Measurements from ENCODE around the gene HJURP. TPM values are rescaled to one million over a fixed set of nuclear protein-coding genes. Genes with fewer than 3 reads are reported as not detected.
A peak's percentile ranks its signal among the peaks of the same experiment; 100 is the strongest.
"Not testable (repeated sequence)": the region's sequence is repeated elsewhere in the genome, so short reads cannot be mapped to it uniquely, and the experiment has no call there.

The HJURP gene
- total RNA-seq, 6 donors from 2014 or later: 0.98 to 3.2 (median 1.3) TPM; not detected in 1

- Histone ChIP-seq H3K27me3 (no peaks in the 10 kb centered on the region), H3K4me1 (no peaks in the 10 kb centered on the region), H3K27ac (no peak overlapping the region), H3K36me3 (no peaks in the 10 kb centered on the region), H3K4me3 (no peak overlapping the region), H3K9me3 (peaks cover 5 to 15% (median 8%) of the 10 kb centered on the region in 4 donors)
- TF ChIP-seq CTCF (IDR thresholded peaks at IDR 0.05) (no peak), EP300 (IDR thresholded peaks at IDR 0.05) (no peak), POLR2A (IDR thresholded peaks at IDR 0.05) (no peak), POLR2AphosphoS5 (IDR thresholded peaks at IDR 0.05) (no peak)
- ATAC-seq (ENCODE audit: low FRiP score in 2 of 2): no peak
- no peak for DNase-seq
Observed at GRCh38 chr2:233882353-233882752, 28.0 kb upstream of the HJURP start.

GRCh38 chr2:233872125-233872524 is 17.8 kb upstream of the HJURP start:
- not testable (repeated sequence) for H3K4me1 ChIP-seq; H3K4me3 ChIP-seq; ATAC-seq (ENCODE audit: low FRiP score in 2 of 2); H3K27ac ChIP-seq; H3K36me3 ChIP-seq; H3K27me3 ChIP-seq; DNase-seq; H3K9me3 ChIP-seq
- WGBS, 2 donors: 36 to 41% methylated on average over 2 of the region's 2 CpGs

GRCh38 chr2:233871432-233871831 is 17.1 kb upstream of the HJURP start:
- Histone ChIP-seq H3K27me3 (no peaks in the 10 kb centered on the region), H3K36me3 (no peaks in the 10 kb centered on the region), H3K4me3 (no peak overlapping the region), H3K27ac (no peak overlapping the region), H3K4me1 (peaks cover 0 to 10% (median 0%) of the 10 kb centered on the region in 4 donors), H3K9me3 (peaks cover 0 to 6% (median 2%) of the 10 kb centered on the region in 4 donors)
- TF ChIP-seq POLR2AphosphoS5 (IDR thresholded peaks at IDR 0.05): no peak
- no peak for TF ChIP-seq CTCF (IDR thresholded peaks at IDR 0.05)
- TF ChIP-seq EP300 (IDR thresholded peaks at IDR 0.05): no peak
- TF ChIP-seq POLR2A (IDR thresholded peaks at IDR 0.05): no peak
- WGBS, 2 donors: 61 to 62% methylated on average over 4 of the region's 4 CpGs
- no peak for ATAC-seq (ENCODE audit: low FRiP score in 2 of 2)
- no peak for DNase-seq

GRCh38 chr2:233867993-233868532 is 13.7 kb upstream of the HJURP start, which contains the start of gene MSL3B:
MSL3B (minus strand) TSS chr2:233868386.
- Histone ChIP-seq H3K36me3 (no peaks in the 10 kb centered on the region), H3K9me3 (peaks cover 0 to 6% (median 2%) of the 10 kb centered on the region in 4 donors), H3K4me1 (peaks cover 0 to 10% (median 0%) of the 10 kb centered on the region in 4 donors), H3K27me3 (no peaks in the 10 kb centered on the region), H3K4me3 (peak within 1 kb of the TSS in 3 of 4 donors; percentile 42 to 55 (median 53)), H3K27ac (no peak within 1 kb of the TSS)
- DNase-seq (peak in 1 of 2 donors; percentile 92), ATAC-seq (ENCODE audit: low FRiP score in 2 of 2) (peak in 1 of 2 donors; percentile 76)
- WGBS, 2 donors: 13 to 15% methylated on average over 48 to 50 of the region's 50 CpGs
- TF ChIP-seq CTCF (IDR thresholded peaks at IDR 0.05) (no peak), POLR2A (IDR thresholded peaks at IDR 0.05) (no peak), POLR2AphosphoS5 (IDR thresholded peaks at IDR 0.05) (peak in 1 of 2 donors; percentile 33), EP300 (IDR thresholded peaks at IDR 0.05) (no peak)

GRCh38 chr2:233866479-233866878 is 12.1 kb upstream of the HJURP start:
- TF ChIP-seq CTCF (IDR thresholded peaks at IDR 0.05): no peak
- TF ChIP-seq POLR2A (IDR thresholded peaks at IDR 0.05): no peak
- no peak for TF ChIP-seq EP300 (IDR thresholded peaks at IDR 0.05)
- no peak for TF ChIP-seq POLR2AphosphoS5 (IDR thresholded peaks at IDR 0.05)
- WGBS, 2 donors: 92 to 98% methylated on average over 10 to 11 of the region's 11 CpGs

More at GRCh38 chr2:233866479-233866878, 12.1 kb upstream of the HJURP start:
- Histone ChIP-seq H3K36me3 (no peaks in the 10 kb centered on the region), H3K4me1 (peaks cover 0 to 10% (median 0%) of the 10 kb centered on the region in 4 donors), H3K9me3 (peaks cover 0 to 6% (median 2%) of the 10 kb centered on the region in 4 donors), H3K27ac (no peak overlapping the region), H3K4me3 (no peak overlapping the region), H3K27me3 (no peaks in the 10 kb centered on the region)
- peak in 1 of 2 donors; percentile 43 for DNase-seq
- ATAC-seq (ENCODE audit: low FRiP score in 2 of 2): peak in 1 of 2 donors; percentile 15

Data from upper lobe of left lung (tissue), 6 donors.